Adrenal gland (tissue), 12 donors: ENCODE measurements around the gene COX7A2. TPM values are rescaled to one million over a fixed set of nuclear protein-coding genes. Genes with fewer than 3 reads are reported as not detected.

ENCODE experiments used
- DNase-seq, 7 donors: peaks; one replicate each; pipeline ENCODE4 v3.0.0-alpha.2; 2019 to 2020
- H3K27ac ChIP-seq, 5 donors: fragments of 200-600 bp; sonication (generic) in 4 of 5; 1 replicate in 3 of 5; 2 replicates in 2 of 5; pipeline versions ENCODE4 v1.5.1 to v1.8.0; 2016 to 2020; ENCODE audit warnings: mild to moderate bottlenecking in 1 of 5
- H3K27me3 ChIP-seq: fragments of 200-600 bp; 2 replicates; pipeline ENCODE4 v1.8.0; 2021
- H3K36me3 ChIP-seq, 2 donors: fragments of 200-600 bp; replicated peaks in 1 of 2; 1 replicate in 1 of 2; 2 replicates in 1 of 2; pipeline versions ENCODE4 v1.5.1 to v1.8.0; 2018 to 2022
- H3K4me1 ChIP-seq, 2 donors: fragments of 200-600 bp; replicated peaks in 1 of 2; 1 replicate in 1 of 2; 2 replicates in 1 of 2; pipeline versions ENCODE4 v1.5.1 to v1.8.0; 2018 to 2021
- H3K4me3 ChIP-seq, 4 donors: fragments of 200-600 bp; sonication (generic) in 3 of 4; one replicate each; pipeline ENCODE4 v1.5.1; 2016 to 2018
- H3K9me3 ChIP-seq, 3 donors: fragments of 200-600 bp; sonication (generic) in 1 of 3; replicated peaks in 1 of 3; 1 replicate in 2 of 3; 2 replicates in 1 of 3; pipeline versions ENCODE4 v1.5.1 to v1.8.0; 2016 to 2021
- CTCF ChIP-seq, 6 experiments: fragments of 450-650 bp in 4 of 6; fragments of 200-600 bp in 2 of 6; sonication (generic) in 1 of 6; IDR thresholded peaks; 1 replicate in 5 of 6; 2 replicates in 1 of 6; pipeline versions ENCODE4 v1.5.1 to v1.8.0; 2016 to 2021; ENCODE audit warnings: antibody characterized with exemption in 6 of 6, mild to moderate bottlenecking in 2 of 6, moderate library complexity in 1 of 6
- POLR2A ChIP-seq, 2 donors: fragments of 450-650 bp; IDR thresholded peaks; one replicate each; pipeline ENCODE4 v1.6.1; 2017; ENCODE audit warnings: antibody characterized with exemption in 2 of 2, mild to moderate bottlenecking in 2 of 2, moderate library complexity in 1 of 2
- WGBS, 4 donors: extraction: QIAGEN DNeasy Blood & Tissue Kit in 2 of 4; methylation state at CpG; one replicate each; pipeline versions ENCODE4 v1.1.5 to v1.1.7; 2013 to 2017; 5-methylcytosine and 5-hydroxymethylcytosine counted together
- intact Hi-C, 2 donors: fragments of 100-400 bp; cut with DNase I; formaldehyde crosslinking; loops; one replicate each; pipeline versions ENCODE4 v1.14.1 to v1.15.0; 2022 to 2023
- polyA plus RNA-seq, 3 donors: library from polyadenylated mRNA; stranded (reverse); fragments of 200-250 nt in 2 of 3; fragments of 350-450 nt in 1 of 3; fragmentation: Illumina TruSeq in 1 of 3; extraction: RNeasy Lipid Tissue Mini Kit (QIAGEN cat#74804) in 1 of 3; gene quantifications; one replicate each; pipeline ENCODE4 v1.2.3, GENCODE V29; 2013 to 2014
- total RNA-seq, 9 donors: library from RNA; depleted of rRNA in 4 of 9; stranded (reverse); fragments of >200 nt in 4 of 9; fragments of 120-200 nt in 1 of 9; fragmentation: NEBNext Ultra II Directional in 1 of 9; extraction: Animal tissue kit (Norgen Biotek cat#: 25700) in 1 of 9; gene quantifications; one replicate each; pipeline versions ENCODE4 v1.1.0 to v1.2.4, GENCODE V29; 2013 to 2023
- donor health status: healthy with polysubstance abuse.
- donor health status: Bipolar disorder and iron deficiency.
- donor health status: DM: yes; HTN: yes; CAD: no.
- donor health status: DM: no; HTN: no; CAD: no.
- donor health status: DM: no; HTN: no; CAD: no.
- donor health status: DM: yes; HTN: yes; CAD: no.

Gene COX7A2
- total and polyA plus RNA-seq, 12 donors = 150 to 675 (median 336) TPM

GRCh38 chr6:75263401-75263750 lies 19.8 kb upstream of the COX7A2 start:
- TF ChIP-seq CTCF (IDR thresholded peaks at IDR 0.05) (no peak), POLR2A (IDR thresholded peaks at IDR 0.05) (no peak)
- H3K4me1 ChIP-seq = peaks cover 0 to 25% of the 10 kb centered on the region in 2 donors
- no peak overlapping the region for H3K4me3 ChIP-seq
- no peak for DNase-seq
- intact Hi-C loops = no loop called here
- H3K36me3 ChIP-seq = peaks cover 0 to 11% of the 10 kb centered on the region in 2 donors
- no peak overlapping the region for H3K27ac ChIP-seq
- no peaks in the 10 kb centered on the region for H3K9me3 ChIP-seq
- no peaks in the 10 kb centered on the region for H3K27me3 ChIP-seq

DNA sequence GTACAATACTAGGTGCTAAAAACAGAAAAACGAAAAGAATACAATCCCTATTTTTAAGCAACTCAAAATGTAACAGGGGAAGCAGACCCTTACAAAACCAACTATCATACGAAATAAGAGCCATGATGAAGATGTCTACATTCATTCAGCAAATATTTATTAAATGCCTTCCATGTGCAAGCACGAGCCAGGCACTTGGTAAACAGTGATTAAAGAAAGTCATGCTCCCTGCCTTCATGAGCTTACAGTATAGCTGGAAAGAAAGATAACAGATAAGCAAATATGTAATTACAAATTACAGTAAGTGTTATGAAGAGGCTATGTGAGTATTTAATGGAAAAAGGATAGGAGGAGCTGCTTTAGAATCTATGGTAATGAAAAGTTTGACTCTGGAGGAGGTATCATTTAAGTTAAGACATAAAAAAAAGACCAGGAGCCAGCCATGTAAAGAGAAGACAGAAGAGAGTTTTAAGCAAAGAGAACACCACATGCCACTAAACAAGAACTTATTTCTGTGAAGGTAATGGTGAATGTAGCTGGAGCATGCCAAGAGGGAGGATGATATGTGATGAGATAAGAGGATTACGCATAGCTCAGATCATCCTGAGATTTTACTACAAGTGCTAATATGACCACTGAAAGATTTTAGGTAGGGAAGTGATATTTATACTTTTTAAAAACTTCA lies 19.3 kb upstream of the COX7A2 start:
- H3K36me3 ChIP-seq = peaks cover 0 to 11% of the 10 kb centered on the region in 2 donors
- intact Hi-C loops = no loop called here

GRCh38 chr6:75261299-75261698 lies 17.7 kb upstream of the COX7A2 start:
- intact Hi-C loops = no loop called here
- no peaks in the 10 kb centered on the region for H3K9me3 ChIP-seq
- TF ChIP-seq POLR2A (IDR thresholded peaks at IDR 0.05) = no peak
- no peak for TF ChIP-seq CTCF (IDR thresholded peaks at IDR 0.05)

More for the DNA sequence above, 19.3 kb upstream of the COX7A2 start:
- no peak overlapping the region for H3K4me3 ChIP-seq
- H3K9me3 ChIP-seq = no peaks in the 10 kb centered on the region
- H3K27ac ChIP-seq = no peak overlapping the region
- TF ChIP-seq POLR2A (IDR thresholded peaks at IDR 0.05) (no peak), CTCF (IDR thresholded peaks at IDR 0.05) (no peak)
- WGBS, 4 donors = 81 to 84% (median 82%) methylated on average over 4 of the region's 4 CpGs
- no peaks in the 10 kb centered on the region for H3K27me3 ChIP-seq
- no peak for DNase-seq
- peaks cover 0 to 21% of the 10 kb centered on the region in 2 donors for H3K4me1 ChIP-seq

DNA sequence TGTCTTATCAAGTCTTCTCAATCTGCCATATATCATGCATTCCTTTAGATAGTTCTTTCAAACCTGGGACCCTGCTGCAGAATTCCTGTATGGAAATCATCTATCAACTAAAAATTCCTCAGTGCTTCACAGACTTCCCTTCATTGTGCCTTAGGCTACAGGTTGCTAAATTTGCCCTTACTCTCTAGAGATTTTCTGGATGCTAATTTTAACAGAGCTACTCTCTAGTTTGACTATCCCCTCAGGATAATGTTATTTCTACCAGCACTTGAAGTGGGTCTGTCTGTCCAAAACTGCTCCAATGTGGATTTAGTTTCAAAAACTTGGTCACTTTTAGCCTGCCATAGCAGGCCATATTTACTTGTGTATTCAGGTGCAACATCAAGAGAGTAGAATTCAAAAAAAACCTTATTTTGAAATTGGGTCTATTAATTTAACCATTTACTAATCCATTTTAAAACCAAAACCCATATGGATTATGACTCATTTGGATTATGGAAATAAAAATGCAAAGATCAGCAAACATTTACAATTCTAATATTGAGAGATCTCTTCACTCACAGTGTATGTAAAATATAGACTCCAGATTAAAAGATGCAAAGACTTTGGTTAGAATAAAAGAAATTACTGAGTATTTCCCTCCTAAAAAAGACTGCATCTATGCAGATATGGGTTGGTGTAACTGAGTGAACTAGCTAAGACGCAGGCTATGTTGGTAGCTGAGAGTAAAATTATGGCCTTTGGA lies 13.9 kb upstream of the COX7A2 start:
- no peaks in the 10 kb centered on the region for H3K4me1 ChIP-seq
- no peaks in the 10 kb centered on the region for H3K9me3 ChIP-seq
- intact Hi-C loops = no loop called here
- H3K27me3 ChIP-seq = no peaks in the 10 kb centered on the region
- H3K36me3 ChIP-seq = peaks cover 0 to 15% of the 10 kb centered on the region in 2 donors
- no peak for DNase-seq
- 96 to 100% (median 99%) methylated on average over 1 of the region's 1 CpG for WGBS, 4 donors
- TF ChIP-seq CTCF (IDR thresholded peaks at IDR 0.05) (no peak), POLR2A (IDR thresholded peaks at IDR 0.05) (no peak)
- no peak overlapping the region for H3K27ac ChIP-seq
- H3K4me3 ChIP-seq = no peak overlapping the region

More at GRCh38 chr6:75261299-75261698, 17.7 kb upstream of the COX7A2 start:
- Histone ChIP-seq H3K4me3 (no peak overlapping the region), H3K27me3 (no peaks in the 10 kb centered on the region), H3K36me3 (peaks cover 0 to 11% of the 10 kb centered on the region in 2 donors), H3K4me1 (peaks cover 0 to 11% of the 10 kb centered on the region in 2 donors), H3K27ac (no peak overlapping the region)
- 86 to 100% (median 99%) methylated on average over 1 of the region's 1 CpG for WGBS, 4 donors
- DNase-seq = no peak
